IMR-90 (cell line): Measurements from ENCODE around the gene S1PR5. TPM values are rescaled to one million over a fixed set of nuclear protein-coding genes. Genes with fewer than 3 reads are reported as not detected.

Source experiments
- ATAC-seq: fragments of 200-7000 bp; cut with Tn5 transposase; 2 replicates; pipeline ENCODE4 v1.9.1; 2020; ENCODE audit warnings: low read depth, mild to moderate bottlenecking, moderate library complexity
- BruUV-seq: library from RNA; stranded (reverse); fragments of 400-500 nt; replicated peaks from 2 replicates; lab custom pipeline; 2021; lab: Mats Ljungman, UMichigan
- CTCF ChIA-PET: fragments of 300-600 bp; formaldehyde crosslinking; extraction: SDS; loops from one replicate; lab custom pipeline; 2021; ENCODE audit warnings: antibody characterized with exemption; lab: Yijun Ruan, JAX
- POLR2A ChIA-PET: fragments of 300-600 bp; sonication (Branson Sonifier 250); formaldehyde crosslinking; loops from one replicate; lab custom pipeline; 2022; ENCODE audit warnings: antibody characterized with exemption; ENCODE audit not compliant: unreplicated experiment; lab: Charles Lee
- DNase-seq: peaks from one replicate; pipeline ENCODE4 v3.0.0; 2013
- H2AFZ ChIP-seq: replicated peaks from 2 replicates; pipeline ENCODE3; 2013; ENCODE audit warnings: low read length, mild to moderate bottlenecking; ENCODE audit not compliant: poor library complexity
- H2AK5ac ChIP-seq: 2 replicates; pipeline ENCODE4 v1.6.1; 2013; ENCODE audit warnings: low read depth, low read length, inconsistent platforms
- H2AK9ac ChIP-seq: replicated peaks from 2 replicates; pipeline ENCODE3; 2013; ENCODE audit warnings: mild to moderate bottlenecking, low read depth, low read length, moderate library complexity; ENCODE audit not compliant: poor library complexity
- H2BK120ac ChIP-seq: 2 replicates; pipeline ENCODE4 v1.6.1; 2013; ENCODE audit warnings: low read depth, low read length, inconsistent platforms
- H2BK15ac ChIP-seq: 3 replicates; pipeline ENCODE4 v1.6.1; 2013; ENCODE audit warnings: low read depth, low read length, inconsistent platforms
- H2BK20ac ChIP-seq: 2 replicates; pipeline ENCODE4 v1.6.1; 2013; ENCODE audit warnings: low read depth, mild to moderate bottlenecking, inconsistent platforms, low read length, moderate library complexity
- H2BK5ac ChIP-seq: 2 replicates; pipeline ENCODE4 v1.6.1; 2013; ENCODE audit warnings: mild to moderate bottlenecking, low read depth, low read length, inconsistent platforms; ENCODE audit not compliant: poor library complexity, severe bottlenecking
- H3K14ac ChIP-seq: replicated peaks from 2 replicates; pipeline ENCODE4 v1.6.1; 2013; ENCODE audit warnings: low read depth, low read length, inconsistent platforms
- H3K18ac ChIP-seq: 2 replicates; pipeline ENCODE4 v1.6.1; 2013; ENCODE audit warnings: low read depth, low read length, control low read depth
- H3K23ac ChIP-seq: 2 replicates; pipeline ENCODE4 v1.6.1; 2013; ENCODE audit warnings: low read depth, low read length, inconsistent platforms
- H3K27ac ChIP-seq: 2 replicates; pipeline ENCODE4 v1.5.1; 2013; ENCODE audit warnings: mild to moderate bottlenecking, control low read depth, low read length; ENCODE audit not compliant: insufficient read depth
- H3K27me3 ChIP-seq: 2 replicates; pipeline ENCODE4 v1.6.1; 2013; ENCODE audit warnings: low read length; ENCODE audit not compliant: control insufficient read depth, insufficient read depth
- H3K36me3 ChIP-seq: 2 replicates; pipeline ENCODE4 v1.6.1; 2013; ENCODE audit warnings: low read length, mixed read lengths; ENCODE audit not compliant: control insufficient read depth, insufficient read depth
- H3K4ac ChIP-seq: 2 replicates; pipeline ENCODE4 v1.6.1; 2013; ENCODE audit warnings: low read depth, low read length, inconsistent platforms
- H3K4me1 ChIP-seq: 2 replicates; pipeline ENCODE4 v1.6.1; 2013; ENCODE audit warnings: low read length, mixed read lengths; ENCODE audit not compliant: control insufficient read depth, insufficient read depth
- H3K4me2 ChIP-seq: 2 replicates; pipeline ENCODE4 v1.6.1; 2013; ENCODE audit warnings: low read depth, mild to moderate bottlenecking, control low read depth, low read length, moderate library complexity
- H3K4me3 ChIP-seq: 2 replicates; pipeline ENCODE4 v1.5.1; 2013; ENCODE audit warnings: low read depth, mild to moderate bottlenecking, control low read depth, low read length, moderate library complexity; ENCODE audit not compliant: insufficient read depth
- H3K56ac ChIP-seq: 2 replicates; pipeline ENCODE4 v1.6.1; 2013; ENCODE audit warnings: low read length, inconsistent platforms; ENCODE audit not compliant: insufficient read depth; ENCODE audit errors: extremely low read depth
- H3K79me1 ChIP-seq, 2 experiments: 2 replicates each; pipeline ENCODE4 v1.6.1; 2013; ENCODE audit warnings: low read length in 2 of 2, inconsistent platforms in 1 of 2, low read depth in 1 of 2
- H3K9ac ChIP-seq: 2 replicates; pipeline ENCODE4 v1.6.1; 2013; ENCODE audit warnings: low read depth, low read length, control low read depth
- H3K9me1 ChIP-seq: 2 replicates; pipeline ENCODE4 v1.6.1; 2013; ENCODE audit warnings: low read length, inconsistent platforms; ENCODE audit not compliant: insufficient read depth
- H3K9me3 ChIP-seq: 2 replicates; pipeline ENCODE4 v1.6.1; 2013; ENCODE audit warnings: low read length; ENCODE audit not compliant: control insufficient read depth, insufficient read depth
- H4K20me1 ChIP-seq: 2 replicates; pipeline ENCODE4 v1.6.1; 2013; ENCODE audit warnings: low read length, inconsistent platforms; ENCODE audit not compliant: insufficient read depth
- H4K5ac ChIP-seq: 2 replicates; pipeline ENCODE4 v1.6.1; 2013; ENCODE audit warnings: mild to moderate bottlenecking, low read depth, low read length, control low read depth
- H4K8ac ChIP-seq, 2 experiments: 2 replicates each; pipeline ENCODE4 v1.6.1; 2013; ENCODE audit warnings: low read depth in 2 of 2, low read length in 2 of 2, control low read depth in 1 of 2, inconsistent platforms in 1 of 2
- H4K91ac ChIP-seq: 2 replicates; pipeline ENCODE4 v1.6.1; 2013; ENCODE audit warnings: low read depth, low read length, inconsistent platforms; ENCODE audit not compliant: insufficient read depth
- BHLHE40 ChIP-seq: fragments of 150-350 bp; IDR thresholded peaks from 2 replicates; pipeline ENCODE4 v1.6.1; 2016; ENCODE audit warnings: mild to moderate bottlenecking, low read depth, low read length
- CEBPB ChIP-seq: IDR thresholded peaks from 2 replicates; pipeline ENCODE4 v1.6.1; 2012; ENCODE audit warnings: low read depth, low read length, improper control_type of control experiment
- FOS ChIP-seq: fragments of 150-350 bp; IDR thresholded peaks from 2 replicates; pipeline ENCODE4 v1.6.1; 2016; ENCODE audit warnings: low read depth, low read length
- MAFK ChIP-seq: IDR thresholded peaks from 2 replicates; pipeline ENCODE4 v1.6.1; 2012; ENCODE audit warnings: low read depth, low read length, improper control_type of control experiment
- MAZ ChIP-seq: IDR thresholded peaks from 2 replicates; pipeline ENCODE4 v1.6.1; 2012; ENCODE audit warnings: low read depth, mild to moderate bottlenecking, low read length, improper control_type of control experiment, moderate library complexity, borderline replicate concordance
- RAD21 ChIP-seq: IDR thresholded peaks from 2 replicates; pipeline ENCODE4 v1.6.1; 2012; ENCODE audit warnings: low read length, improper control_type of control experiment
- RFX5 ChIP-seq: IDR thresholded peaks from 2 replicates; pipeline ENCODE4 v1.8.0; 2012; ENCODE audit warnings: low read depth, mild to moderate bottlenecking, low read length, moderate library complexity
- WGBS, 2 experiments: methylation state at CpG; one replicate each; pipeline versions ENCODE4 v1.1.5 to v1.1.7; 2013; ENCODE audit warnings: missing lambda C conversion rate in 2 of 2; ENCODE audit not compliant: insufficient read length in 1 of 2; ENCODE audit errors: extremely low coverage in 2 of 2; 5-methylcytosine and 5-hydroxymethylcytosine counted together
- dilution Hi-C: fragments of 300-500 bp; cut with HindIII; formaldehyde crosslinking; loops from one replicate; pipeline ENCODE4 v1.14.3; 2018; ENCODE audit warnings: low sequenced_read_pairs; ENCODE audit not compliant: unreplicated experiment
- in situ Hi-C: fragments of 300-500 bp; cut with MboI; formaldehyde crosslinking; loops from 3 replicates; pipeline ENCODE4 v1.14.3; 2019; ENCODE audit warnings: low sequenced_read_pairs, inconsistent platforms, mixed read lengths
- intact Hi-C: fragments of 100-400 bp; cut with micrococcal nuclease; formaldehyde crosslinking; loops from 2 replicates; pipeline ENCODE4 v1.10.0; 2022
- polyA plus RNA-seq, 3 experiments: library from polyadenylated mRNA; depleted of rRNA; stranded (reverse); fragments of >200 nt; gene quantifications; 2 replicates each; pipeline ENCODE4 v1.2.3, GENCODE V29; 2012; ENCODE audit warnings: low replicate concordance in 1 of 3
- total RNA-seq: library from RNA; depleted of rRNA; stranded (reverse); fragments of >200 nt; gene quantifications from 2 replicates; pipeline ENCODE4 v1.2.3, GENCODE V29; 2012
- TF ChIP-seq, protein P1 (sequence below): fragments of 150-350 bp; IDR thresholded peaks from 2 replicates; pipeline ENCODE4 v1.6.1; 2017; ENCODE audit warnings: mild to moderate bottlenecking, antibody characterized with exemption, low read length, low read depth

S1PR5 gene
- total and polyA plus RNA-seq, 2 of the 4 experiments (the other 2 are of a cell fraction), result 0.36 to 0.55 TPM

DNA sequence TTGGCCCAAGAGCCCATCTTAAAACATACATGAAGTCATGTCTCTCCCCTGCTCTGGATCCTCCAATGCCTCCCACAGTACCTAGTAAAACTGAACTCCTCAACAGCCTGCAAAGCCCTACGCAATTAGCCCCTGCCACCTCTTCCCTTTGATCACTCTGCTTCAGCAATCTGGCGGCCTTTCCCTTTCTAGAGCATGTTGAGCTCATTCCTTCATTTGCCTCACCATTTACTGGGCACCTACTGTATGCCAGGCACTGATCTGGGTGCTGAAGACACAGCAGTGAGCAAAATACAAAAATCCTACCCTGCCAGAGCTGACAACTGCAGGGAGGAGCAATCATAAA, 17.0 kb downstream of the S1PR5 start (continued):
- no peak for TF ChIP-seq MAFK
- TF ChIP-seq FOS, result no peak

DNA sequence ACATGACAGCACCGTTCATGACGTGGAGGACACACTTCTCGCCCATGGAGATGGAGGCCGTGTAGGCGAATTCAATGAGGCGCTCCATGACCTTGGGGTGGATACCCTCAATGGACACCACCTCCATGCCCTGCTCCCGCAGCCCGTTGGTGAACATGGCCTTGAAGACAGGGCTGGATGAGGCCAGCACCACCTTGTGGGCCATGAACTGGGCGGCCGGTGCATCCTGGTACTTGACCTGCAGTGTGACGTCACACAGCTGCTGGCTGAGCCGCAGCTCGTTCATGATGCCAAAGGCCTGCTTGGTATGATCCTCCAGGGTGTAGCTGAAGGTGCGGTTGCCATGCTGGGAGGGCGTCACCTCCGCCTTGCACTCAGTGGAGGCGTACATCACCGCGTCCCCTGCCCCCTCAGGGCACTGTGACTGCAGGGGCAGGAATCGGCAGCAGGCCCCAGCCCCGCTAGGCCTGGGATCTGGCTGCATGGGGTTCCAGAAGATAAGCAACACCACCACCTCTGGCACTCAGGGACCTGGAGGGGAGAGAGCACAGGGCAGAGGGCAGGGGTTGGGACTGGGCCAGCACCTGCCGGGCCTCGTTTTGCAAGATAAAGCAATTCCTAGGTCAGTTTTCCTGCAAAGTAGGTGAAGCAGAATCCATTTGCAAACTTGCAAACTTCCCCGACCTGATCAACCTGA, 17.5 kb downstream of the S1PR5 start:
- Histone ChIP-seq H2AFZ (peak overlapping the region; percentile 67), H2AK9ac (no peak overlapping the region), H3K79me1 (peaks cover 24 to 53% of the 10 kb centered on the region in 2 experiments), H2BK15ac (no peak overlapping the region), H4K91ac (no peak overlapping the region), H3K27me3 (no peaks in the 10 kb centered on the region), H4K5ac (no peak overlapping the region), H3K56ac (no peak overlapping the region), H3K4me3 (no peak overlapping the region), H3K4ac (no peak overlapping the region), H3K36me3 (peaks cover 33% of the 10 kb centered on the region), H3K4me2 (no peak overlapping the region), H3K27ac (no peak overlapping the region), H3K9me1 (peaks cover 10% of the 10 kb centered on the region), H3K23ac (no peak overlapping the region), H3K9me3 (no peaks in the 10 kb centered on the region), H4K20me1 (peaks cover 12% of the 10 kb centered on the region), H3K9ac (no peak overlapping the region), H3K14ac (no peak overlapping the region), H3K4me1 (peaks cover 3% of the 10 kb centered on the region; the same call in 1 of the 2 replicates), H4K8ac (no peak overlapping the region), H3K18ac (no peak overlapping the region), H2BK20ac (no peak overlapping the region), H2BK120ac (no peak overlapping the region), H2BK5ac (no peak overlapping the region), H2AK5ac (no peak overlapping the region)
- in situ Hi-C loops, result loop anchor here (10.0 kb wide), 1 partner anchor 145 kb away; no protein-coding TSS in a partner anchor
- DNase-seq, result no peak
- intact Hi-C loops, result no loop called here
- dilution Hi-C loops, result no loop called here
- TF ChIP-seq BHLHE40 (no peak), RAD21 (no peak), MAZ (no peak), FOS (no peak), MAFK (no peak), CEBPB (no peak), RFX5 (no peak)
- TF ChIP-seq, protein P1, sequence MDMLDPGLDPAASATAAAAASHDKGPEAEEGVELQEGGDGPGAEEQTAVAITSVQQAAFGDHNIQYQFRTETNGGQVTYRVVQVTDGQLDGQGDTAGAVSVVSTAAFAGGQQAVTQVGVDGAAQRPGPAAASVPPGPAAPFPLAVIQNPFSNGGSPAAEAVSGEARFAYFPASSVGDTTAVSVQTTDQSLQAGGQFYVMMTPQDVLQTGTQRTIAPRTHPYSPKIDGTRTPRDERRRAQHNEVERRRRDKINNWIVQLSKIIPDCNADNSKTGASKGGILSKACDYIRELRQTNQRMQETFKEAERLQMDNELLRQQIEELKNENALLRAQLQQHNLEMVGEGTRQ, result no peak
- POLR2A ChIA-PET, result interaction anchor here (0.6 kb wide), 1 partner anchor 82 kb away, joined by 5 read pairs; no protein-coding TSS in a partner anchor
- no peak for ATAC-seq
- BruUV-seq, result no TSS peak
- 92% methylated on average over 13 of the region's 24 CpGs; no CpG with 5 or more reads in 1 of the 2 experiments for WGBS, 2 experiments
- CTCF ChIA-PET, result no interaction called here
